Amniotic epithelial cell (primary cell): ENCODE results near the gene SEC16B.

Experiments
- DNase-seq: peaks from one replicate; pipeline ENCODE4 v3.0.0-alpha.2; 2010; ENCODE audit warnings: low read depth

SEC16B gene

GRCh38 chr1:177941976-177942375 lies 27.9 kb downstream of the SEC16B start:
- no peak for DNase-seq

- DNase-seq: no peak
Measured at GRCh38 chr1:177940682-177941081, 29.2 kb downstream of the SEC16B start.

- DNase-seq: peak; percentile 89
Measured at GRCh38 chr1:177937931-177938330, 31.9 kb downstream of the SEC16B start.

- no peak for DNase-seq
Measured at GRCh38 chr1:177937174-177937770, 32.6 kb downstream of the SEC16B start.

GRCh38 chr1:177935638-177936415 lies 34.0 kb downstream of the SEC16B start:
- DNase-seq: no peak

GRCh38 chr1:177934927-177935326 lies 34.9 kb downstream of the SEC16B start:
- DNase-seq: no peak

DNA sequence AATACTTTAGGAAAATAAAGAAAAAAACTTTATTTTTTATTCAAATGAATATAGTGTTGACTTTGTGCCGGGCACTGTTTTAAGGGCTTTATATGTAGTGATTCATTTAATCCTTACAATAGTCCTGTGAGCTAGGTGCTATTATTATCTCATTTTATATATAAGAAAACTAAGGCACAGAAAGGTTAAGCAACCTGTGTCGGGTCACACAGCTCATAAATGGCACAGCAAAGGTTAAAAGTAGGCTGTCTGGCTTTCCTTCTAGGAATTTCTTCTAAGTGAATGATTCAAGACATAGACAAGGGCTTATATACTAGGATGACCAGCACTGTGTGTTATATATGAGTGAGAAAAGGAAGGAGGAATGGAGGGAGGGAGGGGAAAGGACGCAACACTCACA lies 35.4 kb downstream of the SEC16B start:
- no peak for DNase-seq

- peak; percentile 43 for DNase-seq
Measured at GRCh38 chr1:177933881-177934280, 36.0 kb downstream of the SEC16B start.

DNA sequence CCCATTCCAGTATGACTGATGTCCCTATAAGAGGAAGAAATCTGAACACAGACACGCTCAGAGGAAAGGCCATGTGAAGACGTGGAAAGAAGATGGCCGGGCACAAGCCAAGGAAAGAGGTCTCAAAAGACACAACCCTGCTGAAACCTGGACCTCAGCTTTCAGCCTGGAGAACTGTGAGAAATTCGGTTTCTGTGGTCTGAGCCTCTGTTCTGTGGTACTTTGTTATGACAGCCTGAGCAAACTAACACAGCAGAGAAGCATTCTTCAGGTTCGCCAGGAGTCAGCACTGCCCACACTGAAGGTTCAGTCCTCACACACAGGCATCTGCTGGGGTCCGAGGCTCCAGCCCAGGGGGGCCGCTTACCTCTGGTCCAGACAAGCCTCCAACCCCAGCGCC lies 37.7 kb downstream of the SEC16B start:
- no peak for DNase-seq

- DNase-seq: no peak
Measured at GRCh38 chr1:177928952-177929351, 40.9 kb downstream of the SEC16B start.

- no peak for DNase-seq
Measured at GRCh38 chr1:177928194-177928593, 41.7 kb downstream of the SEC16B start.

DNA sequence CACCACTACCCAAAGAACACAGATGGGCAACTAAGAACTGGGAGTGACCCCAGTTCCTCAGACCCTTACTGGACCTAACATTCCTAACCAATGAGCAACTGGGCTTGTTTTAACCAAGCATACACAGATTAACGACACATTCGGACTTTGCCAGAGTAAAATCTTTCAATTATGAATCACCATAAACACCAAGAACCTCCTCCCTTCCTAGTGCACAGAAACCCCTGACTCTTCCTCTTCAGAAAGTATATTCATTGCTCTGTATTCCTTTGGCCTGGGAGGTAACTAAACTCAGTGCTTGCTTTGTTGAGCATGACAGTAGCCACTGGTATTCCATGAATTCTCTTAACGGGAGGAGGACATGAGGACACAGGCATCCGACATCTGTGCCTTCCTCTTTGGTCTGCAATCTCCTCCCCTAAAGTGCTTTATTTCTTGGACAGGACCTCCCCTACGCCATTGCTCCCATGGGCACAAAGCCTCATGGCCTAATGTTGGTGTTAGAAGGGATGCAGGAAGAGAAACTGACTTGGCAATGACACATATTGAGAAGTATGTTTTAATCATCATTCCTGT lies 42.7 kb downstream of the SEC16B start:
- peak; percentile 85 for DNase-seq

- DNase-seq: no peak
Measured at GRCh38 chr1:177926201-177926600, 43.7 kb downstream of the SEC16B start.

GRCh38 chr1:177925006-177925405 lies 44.9 kb downstream of the SEC16B start:
- DNase-seq: no peak

- DNase-seq: no peak
Measured at GRCh38 chr1:177923441-177923840, 46.4 kb downstream of the SEC16B start.

- DNase-seq: no peak
Measured at GRCh38 chr1:177922209-177922608, 47.6 kb downstream of the SEC16B start.

DNA sequence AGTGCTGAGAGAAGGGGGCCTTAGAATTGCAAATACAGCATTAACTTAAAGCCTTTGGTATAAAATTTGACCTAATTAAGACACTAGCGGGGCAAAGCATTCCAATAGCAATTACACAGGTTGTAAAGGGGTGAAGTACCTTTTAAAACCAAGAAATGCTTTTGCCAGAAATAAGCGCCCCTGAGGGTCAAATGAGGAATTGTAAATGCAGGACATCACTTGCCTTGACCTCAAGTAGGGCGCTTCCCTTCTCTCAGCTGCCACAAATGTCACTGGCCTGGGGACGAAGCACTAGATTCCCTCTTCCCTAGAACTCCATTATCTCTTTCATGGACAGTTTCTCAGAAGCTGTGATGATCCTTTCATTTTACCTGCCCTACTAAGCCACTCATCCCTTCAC lies 48.3 kb downstream of the SEC16B start:
- no peak for DNase-seq

GRCh38 chr1:177920091-177920490 lies 49.8 kb downstream of the SEC16B start:
- no peak for DNase-seq

GRCh38 chr1:177915641-177916040 lies 54.2 kb downstream of the SEC16B start:
- DNase-seq: no peak

- DNase-seq: no peak
Measured at GRCh38 chr1:177914603-177915002, 55.3 kb downstream of the SEC16B start.

DNA sequence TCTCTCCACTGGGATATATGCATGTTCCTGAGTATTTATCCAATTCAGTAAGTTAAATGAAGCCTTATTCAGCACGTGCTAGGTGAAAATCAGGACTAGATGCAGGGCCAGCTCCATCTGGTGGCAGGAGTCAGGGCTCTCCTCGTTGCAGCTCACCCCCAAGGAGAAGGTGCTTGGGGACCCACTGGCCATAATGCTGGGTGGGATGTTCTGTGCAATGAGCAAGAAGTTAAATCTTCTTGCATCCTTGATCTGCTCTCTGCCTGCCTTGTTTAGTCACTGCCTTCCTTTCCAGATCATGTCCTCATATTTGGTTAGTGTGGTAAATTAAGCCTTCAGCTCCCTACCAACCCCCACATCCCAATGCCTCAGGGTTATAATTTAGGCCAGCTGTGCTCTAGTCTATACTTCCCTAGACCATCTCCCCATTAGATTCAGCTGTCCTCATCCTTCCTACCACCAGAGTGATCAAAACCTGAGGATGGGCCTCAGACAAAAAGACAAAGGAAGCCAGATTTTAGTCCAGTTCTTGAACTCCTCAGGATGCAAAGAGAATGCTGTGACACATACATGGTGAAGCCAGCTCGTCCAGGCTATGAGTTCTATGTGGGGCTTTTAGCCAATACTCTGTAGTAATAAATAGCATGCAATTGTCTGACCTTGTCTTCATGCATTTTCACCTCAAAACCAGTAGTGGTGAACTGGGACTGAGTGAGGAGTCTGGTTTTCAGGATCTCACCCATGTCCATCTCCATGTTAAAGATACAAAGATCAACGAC lies 55.9 kb downstream of the SEC16B start:
- peak; percentile 19 for DNase-seq

DNA sequence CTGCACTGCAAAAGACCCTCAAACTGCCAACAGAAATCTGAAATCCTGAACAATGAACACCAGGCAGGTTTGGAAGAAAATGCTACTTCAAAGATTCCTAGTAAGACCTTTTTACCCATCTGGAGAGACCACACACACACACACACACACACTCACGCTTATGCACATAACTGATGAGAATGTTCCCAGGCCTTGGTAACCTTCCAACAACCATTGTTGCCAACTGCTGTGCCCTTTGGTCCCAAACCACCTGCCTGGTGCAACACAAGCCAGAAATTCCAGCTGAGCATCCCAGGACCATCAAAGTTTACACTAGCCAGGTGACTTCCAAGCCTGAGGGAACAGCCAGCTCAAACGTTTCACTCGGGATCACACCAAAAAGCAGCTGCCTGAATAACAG lies 56.9 kb downstream of the SEC16B start:
- no peak for DNase-seq

- DNase-seq: no peak
Measured at GRCh38 chr1:177909416-177909815, 60.4 kb downstream of the SEC16B start.
